Spinal cord (tissue), 10 donors: ENCODE data around the gene CCDC88C. TPM values are rescaled to one million over a fixed set of nuclear protein-coding genes. Genes with fewer than 3 reads are reported as not detected.
A peak's percentile ranks its signal among the peaks of the same experiment; 100 is the strongest.

ENCODE experiments used
- DNase-seq, 6 donors: peaks; one replicate each; pipeline versions ENCODE4 v3.0.0 to v3.0.0-alpha.2; 2013 to 2015; ENCODE audit warnings: low spot score in 6 of 6, low read depth in 4 of 6
- H3K27ac ChIP-seq: one replicate; pipeline ENCODE4 v1.5.1; 2013; ENCODE audit warnings: low read depth, low read length, control low read depth
- H3K27me3 ChIP-seq: one replicate; pipeline ENCODE4 v1.6.1; 2013; ENCODE audit warnings: low read length; ENCODE audit not compliant: control insufficient read depth, insufficient read depth
- H3K36me3 ChIP-seq: one replicate; pipeline ENCODE4 v1.6.1; 2013; ENCODE audit warnings: low read length; ENCODE audit not compliant: control insufficient read depth, insufficient read depth
- H3K4me1 ChIP-seq: one replicate; pipeline ENCODE4 v1.6.1; 2013; ENCODE audit warnings: low read length; ENCODE audit not compliant: control insufficient read depth, insufficient read depth
- H3K4me3 ChIP-seq: one replicate; pipeline ENCODE4 v1.5.1; 2013; ENCODE audit warnings: low read depth, low read length, control low read depth
- H3K9me3 ChIP-seq: one replicate; pipeline ENCODE4 v1.6.1; 2013; ENCODE audit warnings: low read length; ENCODE audit not compliant: control insufficient read depth, insufficient read depth
- WGBS: methylation state at CpG from one replicate; pipeline ENCODE4 v1.1.5; 2013; ENCODE audit warnings: missing lambda C conversion rate; ENCODE audit not compliant: insufficient coverage; 5-methylcytosine and 5-hydroxymethylcytosine counted together
- polyA plus RNA-seq, 2 donors: library from polyadenylated mRNA; unstranded; fragments of 120-200 nt; gene quantifications; one replicate each; pipeline ENCODE4 v1.2.1, GENCODE V29; 2013; ENCODE audit not compliant: insufficient read length in 2 of 2
- total RNA-seq, 2 donors: library from RNA; depleted of rRNA in 1 of 2; stranded (reverse); fragments of 120-200 nt in 1 of 2; fragments of >200 nt in 1 of 2; gene quantifications; one replicate each; pipeline versions ENCODE4 v1.2.3 to v1.2.4, GENCODE V29; 2013 to 2014
- donor health status: healthy.

The CCDC88C gene
- total and polyA plus RNA-seq, 4 donors, result 8.8 to 22.6 (median 19.9) TPM

DNA sequence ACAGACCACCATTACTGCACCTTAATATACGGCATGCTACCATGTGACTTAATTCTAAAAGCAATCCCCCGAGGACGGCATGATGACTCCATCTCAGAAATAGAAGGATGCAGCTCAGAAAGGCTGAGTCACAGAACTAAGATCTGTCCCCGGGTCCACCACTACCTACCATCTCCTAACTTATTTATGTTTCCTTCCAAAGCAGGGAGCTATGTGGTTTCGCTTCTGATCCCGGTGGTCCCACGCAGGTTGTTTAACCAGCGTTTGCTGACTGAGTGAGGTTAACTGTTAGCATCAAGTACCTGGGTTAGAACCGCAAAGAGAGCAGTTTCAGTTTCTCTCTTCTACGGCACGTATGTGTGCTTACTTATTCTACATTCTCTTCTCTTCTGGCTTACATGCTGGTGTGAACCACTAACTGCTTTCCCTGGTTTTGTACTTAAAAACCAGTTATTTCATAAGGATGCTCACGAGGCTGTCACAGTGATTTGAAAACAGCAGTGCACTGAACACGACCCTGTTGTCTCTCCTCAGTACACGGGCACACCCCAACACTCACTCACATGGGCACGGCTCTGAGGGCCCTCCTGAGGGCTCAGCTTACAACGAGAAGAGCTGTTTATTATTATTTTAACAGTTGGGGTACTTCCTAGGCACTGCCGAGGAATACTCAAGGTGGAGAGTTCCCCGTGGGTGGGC, 66.7 kb downstream of the CCDC88C start:
- H3K36me3 ChIP-seq, result peaks cover 4% of the 10 kb centered on the region
- peaks cover 50% of the 10 kb centered on the region for H3K4me1 ChIP-seq
- no peak overlapping the region for H3K4me3 ChIP-seq
- DNase-seq, result no peak
- no peaks in the 10 kb centered on the region for H3K27me3 ChIP-seq
- no peak overlapping the region for H3K27ac ChIP-seq
- H3K9me3 ChIP-seq, result no peaks in the 10 kb centered on the region
- 90% methylated on average over 14 of the region's 18 CpGs for WGBS

- WGBS, result 93% methylated on average over 1 of the region's 1 CpG
- H3K4me1 ChIP-seq, result peaks cover 50% of the 10 kb centered on the region
Measured at GRCh38 chr14:91350483-91350812, 67.2 kb downstream of the CCDC88C start.

GRCh38 chr14:91349481-91350074, 68.0 kb downstream of the CCDC88C start:
- 96% methylated on average over 6 of the region's 10 CpGs for WGBS
- no peaks in the 10 kb centered on the region for H3K36me3 ChIP-seq
- H3K9me3 ChIP-seq, result no peaks in the 10 kb centered on the region
- H3K4me1 ChIP-seq, result peaks cover 45% of the 10 kb centered on the region
- no peaks in the 10 kb centered on the region for H3K27me3 ChIP-seq
- DNase-seq, result no peak
- H3K4me3 ChIP-seq, result no peak overlapping the region
- H3K27ac ChIP-seq, result peak overlapping the region; percentile 16

More at GRCh38 chr14:91350483-91350812, 67.2 kb downstream of the CCDC88C start:
- no peak overlapping the region for H3K4me3 ChIP-seq
- H3K27me3 ChIP-seq, result no peaks in the 10 kb centered on the region
- peaks cover 4% of the 10 kb centered on the region for H3K36me3 ChIP-seq
- H3K9me3 ChIP-seq, result no peaks in the 10 kb centered on the region
- no peak for DNase-seq
- H3K27ac ChIP-seq, result no peak overlapping the region

DNA sequence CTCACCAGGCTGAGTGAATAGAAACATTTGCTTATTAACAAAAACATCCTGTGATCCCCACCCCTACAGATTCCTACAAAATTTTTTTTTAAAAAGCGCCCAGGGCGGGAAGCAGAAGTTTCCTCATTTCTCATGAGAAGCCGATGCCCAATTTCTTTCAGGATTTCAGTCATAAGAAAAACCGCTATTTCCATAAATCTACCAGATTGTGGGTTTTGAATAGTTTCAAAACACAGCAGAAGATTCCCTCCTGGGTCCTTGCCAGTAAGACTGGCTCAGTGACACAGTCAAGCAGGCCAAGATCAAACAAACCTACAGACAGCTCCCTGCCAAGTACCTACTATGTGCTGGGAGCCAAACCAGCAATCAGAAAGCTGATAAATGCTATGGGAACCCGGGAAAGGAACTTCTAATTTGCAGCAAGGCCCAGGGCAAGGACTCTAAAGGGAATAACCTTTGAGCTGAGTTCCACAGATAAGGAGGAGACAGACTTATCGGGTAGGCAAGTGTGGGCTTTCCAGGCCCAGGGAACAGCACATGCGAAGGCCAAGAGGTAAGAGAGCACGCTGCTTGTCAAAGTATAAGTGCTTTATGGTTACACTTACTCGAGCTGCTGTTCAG, 68.7 kb downstream of the CCDC88C start:
- peaks cover 41% of the 10 kb centered on the region for H3K4me1 ChIP-seq
- no peak overlapping the region for H3K4me3 ChIP-seq
- no peaks in the 10 kb centered on the region for H3K36me3 ChIP-seq
- peak overlapping the region; percentile 16 for H3K27ac ChIP-seq
- H3K27me3 ChIP-seq, result no peaks in the 10 kb centered on the region
- DNase-seq, result peak in 1 of 6 donors; percentile 95
- no peaks in the 10 kb centered on the region for H3K9me3 ChIP-seq
- 81% methylated on average over 5 of the region's 9 CpGs for WGBS

- Histone ChIP-seq H3K4me1 (peaks cover 19% of the 10 kb centered on the region), H3K27ac (no peak overlapping the region), H3K27me3 (no peaks in the 10 kb centered on the region), H3K4me3 (no peak overlapping the region), H3K36me3 (peaks cover 5% of the 10 kb centered on the region), H3K9me3 (no peaks in the 10 kb centered on the region)
- DNase-seq, result peak in 1 of 6 donors; percentile 52
- WGBS, result 21% methylated on average over 4 of the region's 4 CpGs
Measured at GRCh38 chr14:91346838-91347173, 70.8 kb downstream of the CCDC88C start.

- 58% methylated on average over 4 of the region's 5 CpGs for WGBS
Measured at GRCh38 chr14:91344096-91344495, 73.5 kb downstream of the CCDC88C start.

DNA sequence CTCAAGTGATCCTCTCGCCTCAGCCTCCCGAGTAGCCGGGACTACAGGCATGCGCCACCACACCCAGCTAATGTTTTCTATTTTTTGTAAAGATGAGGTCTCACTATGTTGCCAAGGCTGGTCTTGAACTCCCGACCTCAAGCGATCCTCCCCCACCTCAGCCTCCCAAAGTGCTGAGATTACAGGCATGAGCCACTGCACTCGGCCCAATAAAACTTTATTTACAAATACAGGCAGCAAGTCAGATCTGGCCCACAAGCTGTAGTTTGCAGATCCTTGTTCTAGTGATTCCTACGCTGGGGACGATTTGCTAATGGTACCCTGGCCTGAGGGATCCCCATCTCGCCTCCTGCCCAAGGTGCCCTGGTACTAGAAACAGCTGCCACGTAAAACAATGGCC, 74.6 kb downstream of the CCDC88C start:
- no peaks in the 10 kb centered on the region for H3K27me3 ChIP-seq
- no peak for DNase-seq
- peaks cover 8% of the 10 kb centered on the region for H3K4me1 ChIP-seq
- no peak overlapping the region for H3K4me3 ChIP-seq
- H3K27ac ChIP-seq, result no peak overlapping the region
- WGBS, result 93% methylated on average over 5 of the region's 11 CpGs
- H3K9me3 ChIP-seq, result no peaks in the 10 kb centered on the region
- peaks cover 31% of the 10 kb centered on the region for H3K36me3 ChIP-seq

More at GRCh38 chr14:91344096-91344495, 73.5 kb downstream of the CCDC88C start:
- Histone ChIP-seq H3K27ac (no peak overlapping the region), H3K4me3 (no peak overlapping the region), H3K27me3 (no peaks in the 10 kb centered on the region), H3K36me3 (peaks cover 22% of the 10 kb centered on the region), H3K4me1 (peaks cover 8% of the 10 kb centered on the region), H3K9me3 (no peaks in the 10 kb centered on the region)
- DNase-seq, result no peak

DNA sequence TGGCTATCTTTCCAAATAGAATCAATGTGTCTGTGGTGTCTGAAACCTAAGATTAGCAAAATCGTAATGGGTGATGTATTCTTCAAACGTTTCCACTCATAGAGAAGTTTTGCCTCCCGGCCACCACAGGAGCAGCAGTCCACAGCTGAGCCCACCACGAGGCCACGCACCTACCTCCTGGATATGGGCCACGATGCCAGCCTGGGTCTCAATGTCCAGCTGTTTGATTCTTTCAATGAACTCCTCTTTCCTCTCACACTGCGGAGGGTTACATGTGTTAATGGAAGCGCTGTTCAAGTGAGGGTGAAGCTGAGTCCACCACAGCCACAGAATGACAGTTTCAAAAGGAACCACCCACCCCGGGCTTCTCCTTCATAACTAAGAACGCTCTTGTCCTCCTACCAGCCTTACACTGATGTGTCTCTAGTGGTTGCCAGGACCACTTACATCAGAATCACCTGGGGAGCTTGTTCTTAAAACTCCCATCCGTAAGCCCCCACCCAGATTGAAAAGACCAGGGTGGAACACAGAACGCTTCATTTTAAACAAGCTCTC, 75.3 kb downstream of the CCDC88C start:
- H3K4me1 ChIP-seq, result peaks cover 8% of the 10 kb centered on the region
- H3K9me3 ChIP-seq, result no peaks in the 10 kb centered on the region
- H3K4me3 ChIP-seq, result no peak overlapping the region
- H3K36me3 ChIP-seq, result peaks cover 39% of the 10 kb centered on the region
- no peak for DNase-seq
- H3K27me3 ChIP-seq, result no peaks in the 10 kb centered on the region
- WGBS, result 69% methylated on average over 5 of the region's 12 CpGs
- no peak overlapping the region for H3K27ac ChIP-seq

- no peak for DNase-seq
- no peak overlapping the region for H3K4me3 ChIP-seq
- H3K4me1 ChIP-seq, result peaks cover 7% of the 10 kb centered on the region
- 54% methylated on average over 7 of the region's 7 CpGs for WGBS
- peaks cover 42% of the 10 kb centered on the region for H3K36me3 ChIP-seq
- no peaks in the 10 kb centered on the region for H3K27me3 ChIP-seq
- H3K27ac ChIP-seq, result no peak overlapping the region
- no peaks in the 10 kb centered on the region for H3K9me3 ChIP-seq
Measured at GRCh38 chr14:91341751-91342154, 75.9 kb downstream of the CCDC88C start.
